Mucosa of descending colon (tissue), 3 donors: ENCODE results near the gene ABCA2. TPM values are rescaled to one million over a fixed set of nuclear protein-coding genes. Genes with fewer than 3 reads are reported as not detected.

ENCODE experiments used
- ATAC-seq: fragments of 200-7000 bp; cut with Tn5 transposase; one replicate; pipeline ENCODE4 v1.9.1; 2020; ENCODE audit warnings: mild to moderate bottlenecking, moderate library complexity
- DNase-seq, 3 donors: peaks; one replicate each; pipeline ENCODE4 v3.0.0-alpha.2; 2020
- H3K36me3 ChIP-seq: fragments of 200-600 bp; one replicate; pipeline ENCODE4 v1.8.0; 2021; ENCODE audit warnings: low read depth, mild to moderate bottlenecking
- H3K4me1 ChIP-seq: fragments of 200-600 bp; one replicate; pipeline ENCODE4 v1.8.0; 2021; ENCODE audit warnings: low read depth, mild to moderate bottlenecking
- H3K4me3 ChIP-seq: fragments of 200-600 bp; one replicate; pipeline ENCODE4 v1.8.0; 2021; ENCODE audit warnings: mild to moderate bottlenecking
- H3K9me3 ChIP-seq: fragments of 200-600 bp; one replicate; pipeline ENCODE4 v1.8.0; 2021; ENCODE audit warnings: mild to moderate bottlenecking
- intact Hi-C, 2 donors: fragments of 100-400 bp; cut with DNase I in 1 of 2; cut with micrococcal nuclease in 1 of 2; formaldehyde crosslinking; loops; one replicate each; pipeline versions ENCODE4 v1.11.0 to v1.11.1; 2022; cut with DNase I, micrococcal nuclease
- total RNA-seq, 3 donors: library from RNA; stranded (reverse); fragmentation: NEBNext Ultra II Directional in 2 of 3; extraction: Animal tissue kit (Norgen Biotek cat#: 25700) in 2 of 3; gene quantifications; one replicate each; pipeline versions ENCODE4 v1.2.1 to v1.2.4, GENCODE V29; 2021 to 2023
- TF ChIP-seq, protein P1 (sequence below): fragments of 200-600 bp; IDR thresholded peaks from one replicate; pipeline ENCODE4 v1.8.0; 2022; ENCODE audit warnings: antibody characterized with exemption, mild to moderate bottlenecking
- donor health status: DM: no; HTN: no; CAD: no; lungs with moderate emphysema.
- donor health status: DM: no; HTN: no; CAD: no.
- donor health status: DM: no; HTN: yes; CAD: no.

The ABCA2 gene
- total RNA-seq, 3 donors from 2014 or later: 20.1 to 77.2 (median 48.0) TPM

DNA sequence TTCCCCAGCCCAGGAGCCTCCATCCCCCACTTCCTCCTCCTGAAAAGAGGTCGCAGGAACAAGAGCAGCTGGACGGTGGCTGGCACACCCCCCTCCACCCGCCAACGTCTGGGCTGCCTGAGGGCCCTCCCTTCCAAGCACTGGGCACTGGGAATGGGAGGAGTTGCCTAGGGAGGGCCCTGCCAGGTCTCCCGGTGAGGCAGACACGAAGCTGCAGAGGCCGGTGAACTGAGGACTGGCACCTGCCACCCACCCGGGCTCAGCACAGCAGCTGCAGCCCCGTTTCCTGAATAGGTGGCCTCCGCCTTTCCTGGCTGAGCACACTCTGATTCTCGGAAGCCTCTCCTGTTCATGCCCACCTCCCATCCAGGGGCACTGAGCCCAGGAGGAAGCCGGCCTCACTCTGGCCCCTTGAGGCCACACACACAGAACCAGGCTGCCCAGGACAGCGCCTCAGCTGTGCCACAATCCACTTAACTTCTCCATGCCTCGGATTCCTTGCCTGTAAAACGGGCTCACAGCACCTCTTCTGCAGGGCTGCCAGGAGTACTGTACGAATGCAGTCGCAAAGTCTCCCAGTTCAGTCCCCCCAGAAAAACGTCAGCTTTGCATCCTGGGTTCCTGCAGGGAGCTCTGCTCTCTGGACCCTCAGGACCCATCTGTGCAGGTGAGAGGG is 16.6 kb upstream of the ABCA2 start:
- no peak overlapping the region for H3K4me3 ChIP-seq
- no peaks in the 10 kb centered on the region for H3K36me3 ChIP-seq
- peak; percentile 66 to 75 (median 74) for DNase-seq
- TF ChIP-seq, protein P1, sequence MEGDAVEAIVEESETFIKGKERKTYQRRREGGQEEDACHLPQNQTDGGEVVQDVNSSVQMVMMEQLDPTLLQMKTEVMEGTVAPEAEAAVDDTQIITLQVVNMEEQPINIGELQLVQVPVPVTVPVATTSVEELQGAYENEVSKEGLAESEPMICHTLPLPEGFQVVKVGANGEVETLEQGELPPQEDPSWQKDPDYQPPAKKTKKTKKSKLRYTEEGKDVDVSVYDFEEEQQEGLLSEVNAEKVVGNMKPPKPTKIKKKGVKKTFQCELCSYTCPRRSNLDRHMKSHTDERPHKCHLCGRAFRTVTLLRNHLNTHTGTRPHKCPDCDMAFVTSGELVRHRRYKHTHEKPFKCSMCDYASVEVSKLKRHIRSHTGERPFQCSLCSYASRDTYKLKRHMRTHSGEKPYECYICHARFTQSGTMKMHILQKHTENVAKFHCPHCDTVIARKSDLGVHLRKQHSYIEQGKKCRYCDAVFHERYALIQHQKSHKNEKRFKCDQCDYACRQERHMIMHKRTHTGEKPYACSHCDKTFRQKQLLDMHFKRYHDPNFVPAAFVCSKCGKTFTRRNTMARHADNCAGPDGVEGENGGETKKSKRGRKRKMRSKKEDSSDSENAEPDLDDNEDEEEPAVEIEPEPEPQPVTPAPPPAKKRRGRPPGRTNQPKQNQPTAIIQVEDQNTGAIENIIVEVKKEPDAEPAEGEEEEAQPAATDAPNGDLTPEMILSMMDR: no peak
- intact Hi-C loops: no loop called here
- no peaks in the 10 kb centered on the region for H3K9me3 ChIP-seq
- peaks cover 28% of the 10 kb centered on the region for H3K4me1 ChIP-seq
- ATAC-seq: peak; percentile 67

DNA sequence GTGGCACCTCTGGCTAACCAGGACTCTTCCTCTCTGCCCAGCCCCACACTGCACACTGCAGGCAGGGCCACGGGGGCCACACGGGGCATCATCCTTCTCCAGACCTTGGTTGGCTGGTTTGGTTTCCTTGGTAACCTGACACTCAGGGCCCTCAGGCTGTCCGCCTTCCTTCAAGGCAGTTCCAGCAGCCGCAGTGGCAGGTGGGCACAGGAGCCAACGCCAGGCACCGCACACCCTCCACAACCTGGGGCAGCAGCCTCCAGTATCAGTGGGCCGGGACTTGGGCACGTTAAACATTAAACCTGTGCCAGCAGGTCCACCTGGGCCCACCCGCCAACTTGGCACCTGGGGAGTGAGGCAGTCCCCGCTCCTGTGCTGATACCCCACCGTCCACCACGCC is 16.0 kb upstream of the ABCA2 start:
- ATAC-seq: no peak
- peaks cover 28% of the 10 kb centered on the region for H3K4me1 ChIP-seq
- H3K4me3 ChIP-seq: no peak overlapping the region
- H3K9me3 ChIP-seq: no peaks in the 10 kb centered on the region
- intact Hi-C loops: no loop called here
- peak in 1 of 3 donors; percentile 56 for DNase-seq
- no peaks in the 10 kb centered on the region for H3K36me3 ChIP-seq
- TF ChIP-seq, protein P1: no peak

DNA sequence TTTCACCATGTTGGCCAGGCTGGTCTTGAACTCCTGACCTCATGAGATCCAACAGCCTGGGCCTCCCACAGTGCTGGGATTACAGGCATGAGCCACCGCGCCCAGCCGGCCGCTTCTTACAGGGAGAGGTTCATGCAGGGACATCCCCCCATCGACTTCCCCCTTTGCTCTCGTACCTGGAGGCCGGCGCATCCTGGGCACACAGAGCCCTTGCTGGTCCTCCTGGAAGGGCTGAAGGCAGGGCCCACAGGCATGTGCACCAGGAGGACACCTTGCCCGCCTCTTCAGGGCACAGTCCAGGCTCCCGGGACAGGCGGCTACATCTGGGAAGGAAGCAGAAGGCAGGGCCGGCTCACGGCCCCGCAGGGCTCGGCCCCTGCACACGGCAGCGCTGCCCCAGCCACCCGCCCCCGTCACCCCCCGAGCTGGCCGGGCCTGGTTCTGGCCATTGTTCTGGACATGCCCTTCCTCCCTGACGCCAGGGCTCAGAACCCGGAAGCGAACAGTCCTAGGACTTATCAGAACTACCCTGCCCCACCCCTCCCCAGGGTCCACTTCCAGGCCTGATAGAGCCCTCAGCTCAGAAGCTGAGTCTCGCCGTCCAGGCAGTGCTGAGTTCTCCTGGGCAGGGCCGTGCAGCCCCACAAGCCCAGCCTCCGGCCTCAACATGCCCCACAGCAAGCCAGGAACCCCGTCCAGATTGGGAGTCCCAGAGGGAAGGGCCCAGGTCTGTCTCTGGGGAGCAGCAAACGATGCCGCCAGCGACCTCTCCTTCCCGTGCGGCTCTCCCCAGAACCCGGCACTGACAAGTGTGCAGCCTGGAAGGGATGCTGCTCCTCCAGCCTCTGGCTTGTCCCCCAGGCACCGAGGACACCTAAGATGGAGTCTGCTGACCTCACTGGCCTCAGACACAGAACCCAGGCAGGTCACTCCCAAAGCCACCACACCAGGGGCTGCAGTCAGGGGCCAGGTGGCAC is 15.0 kb upstream of the ABCA2 start:
- TF ChIP-seq, protein P1: no peak
- H3K36me3 ChIP-seq: no peaks in the 10 kb centered on the region
- intact Hi-C loops: no loop called here
- DNase-seq (no peak), ATAC-seq (no peak)
- no peaks in the 10 kb centered on the region for H3K9me3 ChIP-seq
- H3K4me3 ChIP-seq: no peak overlapping the region
- H3K4me1 ChIP-seq: peaks cover 24% of the 10 kb centered on the region

DNA sequence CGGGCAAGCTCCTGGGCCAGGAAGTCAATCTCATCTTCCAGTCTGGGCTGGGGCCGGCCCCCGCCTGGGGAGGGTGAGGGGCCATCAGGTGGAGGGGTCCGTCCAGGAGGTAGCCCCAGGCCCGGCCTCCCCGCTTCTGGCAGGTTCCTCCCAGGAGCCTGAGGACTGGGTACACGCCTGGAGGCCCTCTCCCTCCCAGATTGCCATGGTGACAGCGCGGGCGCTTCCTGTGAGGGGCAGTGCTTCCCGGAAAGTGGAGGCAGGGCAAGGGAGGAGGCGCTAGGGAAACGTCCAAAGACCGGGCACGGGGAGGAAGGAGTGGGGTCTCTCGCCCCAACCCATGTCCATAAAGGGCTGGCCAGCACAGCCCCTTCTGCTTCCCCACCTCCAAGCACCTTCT is 13.1 kb upstream of the ABCA2 start:
- no peaks in the 10 kb centered on the region for H3K36me3 ChIP-seq
- intact Hi-C loops: no loop called here
- no peaks in the 10 kb centered on the region for H3K9me3 ChIP-seq
- ATAC-seq: no peak
- peak in 1 of 3 donors; percentile 6 for DNase-seq
- H3K4me1 ChIP-seq: peaks cover 20% of the 10 kb centered on the region
- H3K4me3 ChIP-seq: no peak overlapping the region
- TF ChIP-seq, protein P1: no peak

DNA sequence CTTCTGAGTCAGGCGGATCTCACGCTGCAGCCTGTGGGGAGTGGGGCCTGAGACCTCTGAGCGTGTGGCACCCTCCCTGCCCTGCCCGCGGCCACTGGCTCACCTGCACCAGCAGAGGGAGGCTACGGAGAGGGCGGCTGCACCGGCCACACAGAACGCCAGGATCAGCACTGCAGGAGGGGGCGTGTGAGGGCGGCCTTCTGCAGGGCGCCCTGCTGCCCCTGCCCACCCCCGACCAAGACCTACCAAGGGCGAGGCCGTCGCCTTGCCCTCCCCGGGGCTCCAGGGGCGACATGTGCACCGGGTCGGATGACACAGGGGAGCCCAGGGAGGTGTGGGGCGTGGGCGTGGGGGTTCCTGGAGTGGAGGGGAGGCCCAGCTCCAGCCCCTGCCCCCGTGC is 12.5 kb upstream of the ABCA2 start:
- peaks cover 18% of the 10 kb centered on the region for H3K4me1 ChIP-seq
- TF ChIP-seq, protein P1: no peak
- H3K36me3 ChIP-seq: no peaks in the 10 kb centered on the region
- no peaks in the 10 kb centered on the region for H3K9me3 ChIP-seq
- DNase-seq (no peak), ATAC-seq (no peak)
- no peak overlapping the region for H3K4me3 ChIP-seq
- intact Hi-C loops: no loop called here
